Activated CD8-positive, alpha-beta memory T cell treated with anti-CD3 and anti-CD28 coated beads for 48 hours (primary cell): ENCODE results near the gene RASGRP3.
"Not testable (repeated sequence)": the region's sequence is repeated elsewhere in the genome, so short reads cannot be mapped to it uniquely, and the experiment has no call there.

ENCODE experiments used
- DNase-seq, 3 experiments: peaks; one replicate each; pipeline ENCODE4 v3.0.0-alpha.2; 2020; ENCODE audit warnings: low read depth in 2 of 3, low spot score in 2 of 3

The RASGRP3 gene

DNA sequence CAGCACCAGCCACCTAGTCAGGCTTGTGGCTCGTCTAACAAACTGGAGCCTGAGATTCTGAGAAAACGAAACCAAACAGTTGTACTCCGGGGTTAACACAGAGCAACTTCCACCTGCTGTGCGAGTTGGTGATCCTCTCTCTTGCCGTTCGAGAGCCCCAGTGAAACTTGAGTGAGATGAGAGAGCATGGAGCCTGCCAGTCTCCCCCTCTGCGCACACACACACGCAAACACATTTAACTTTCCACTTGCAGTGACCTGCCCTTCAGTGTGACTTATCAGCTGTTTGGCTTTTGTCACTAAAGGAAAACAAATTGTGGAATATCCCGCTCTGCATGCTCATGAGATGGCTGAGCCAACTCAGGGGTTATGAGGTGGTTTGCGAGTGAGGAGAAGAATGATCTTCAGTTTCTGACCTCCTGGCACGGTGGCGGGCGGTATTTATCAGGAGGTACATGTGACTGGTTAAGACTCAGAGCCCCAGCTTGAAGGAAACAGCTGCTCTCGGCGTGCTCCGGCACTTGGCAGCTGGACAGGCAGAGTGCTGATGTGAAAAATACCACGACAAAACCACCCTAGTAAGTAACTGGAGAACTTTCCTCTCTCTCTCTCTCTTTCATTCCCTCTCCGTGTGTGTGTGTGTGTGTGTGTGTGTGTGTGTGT lies at the start of gene RASGRP3:
Gene RASGRP3 (plus strand): TSS at position 519 of the 662 bp plus-strand sequence. CDS start 38,488 bp downstream, outside the sequence.
- peak; percentile 30 to 40 (median 32) for DNase-seq

DNA sequence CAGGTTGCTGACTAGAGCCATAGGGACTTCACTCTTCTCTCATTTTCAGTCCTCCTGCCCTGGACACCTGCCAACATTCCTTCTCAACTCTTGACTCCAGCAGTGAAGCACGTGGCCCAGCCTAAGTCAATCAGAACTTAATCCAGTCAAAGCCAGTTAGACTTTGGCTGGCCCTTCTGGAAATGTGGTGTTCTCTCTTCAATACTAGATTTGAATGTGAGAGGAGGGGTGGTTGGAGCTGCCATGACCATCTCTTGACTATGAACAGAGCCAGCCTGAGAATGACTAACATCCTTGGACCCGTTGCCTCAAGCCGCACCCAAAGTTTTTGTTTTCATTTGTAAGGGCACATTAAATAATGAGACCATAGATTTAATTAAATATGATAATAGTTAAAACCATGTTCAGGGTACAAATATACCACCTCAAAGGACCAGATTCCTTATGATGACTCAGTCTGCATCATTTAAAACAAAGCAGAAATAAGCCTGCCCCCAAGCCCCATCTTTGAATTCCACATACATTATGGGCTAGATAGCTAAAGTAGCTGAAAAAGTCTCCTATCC lies 49.7 kb upstream of the RASGRP3 start:
- no peak for DNase-seq

GRCh38 chr2:33430077-33430476 lies 46.4 kb upstream of the RASGRP3 start:
- DNase-seq, result no peak

DNA sequence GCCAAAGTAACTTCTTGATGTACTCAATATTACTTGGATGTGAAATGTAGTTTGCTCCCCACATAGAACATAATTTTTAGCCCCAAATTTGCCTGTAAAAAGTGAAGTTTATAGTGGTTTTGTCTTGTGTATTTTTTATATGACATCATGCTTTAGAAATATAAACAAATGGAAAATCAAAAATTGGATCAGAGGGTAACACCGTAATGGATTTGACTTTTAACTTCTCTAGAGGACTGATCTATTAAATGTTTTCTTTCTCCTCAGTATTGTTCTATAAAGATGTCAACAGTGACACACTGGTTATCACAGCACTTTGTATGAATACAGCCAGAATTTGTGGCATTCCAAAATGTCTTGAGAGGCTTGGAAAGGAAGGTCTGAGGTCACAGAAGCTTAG lies 45.6 kb upstream of the RASGRP3 start:
- no peak for DNase-seq

- no peak for DNase-seq
These were observed 43.6 kb upstream of the RASGRP3 start for GRCh38 chr2:33432871-33433270.

DNA sequence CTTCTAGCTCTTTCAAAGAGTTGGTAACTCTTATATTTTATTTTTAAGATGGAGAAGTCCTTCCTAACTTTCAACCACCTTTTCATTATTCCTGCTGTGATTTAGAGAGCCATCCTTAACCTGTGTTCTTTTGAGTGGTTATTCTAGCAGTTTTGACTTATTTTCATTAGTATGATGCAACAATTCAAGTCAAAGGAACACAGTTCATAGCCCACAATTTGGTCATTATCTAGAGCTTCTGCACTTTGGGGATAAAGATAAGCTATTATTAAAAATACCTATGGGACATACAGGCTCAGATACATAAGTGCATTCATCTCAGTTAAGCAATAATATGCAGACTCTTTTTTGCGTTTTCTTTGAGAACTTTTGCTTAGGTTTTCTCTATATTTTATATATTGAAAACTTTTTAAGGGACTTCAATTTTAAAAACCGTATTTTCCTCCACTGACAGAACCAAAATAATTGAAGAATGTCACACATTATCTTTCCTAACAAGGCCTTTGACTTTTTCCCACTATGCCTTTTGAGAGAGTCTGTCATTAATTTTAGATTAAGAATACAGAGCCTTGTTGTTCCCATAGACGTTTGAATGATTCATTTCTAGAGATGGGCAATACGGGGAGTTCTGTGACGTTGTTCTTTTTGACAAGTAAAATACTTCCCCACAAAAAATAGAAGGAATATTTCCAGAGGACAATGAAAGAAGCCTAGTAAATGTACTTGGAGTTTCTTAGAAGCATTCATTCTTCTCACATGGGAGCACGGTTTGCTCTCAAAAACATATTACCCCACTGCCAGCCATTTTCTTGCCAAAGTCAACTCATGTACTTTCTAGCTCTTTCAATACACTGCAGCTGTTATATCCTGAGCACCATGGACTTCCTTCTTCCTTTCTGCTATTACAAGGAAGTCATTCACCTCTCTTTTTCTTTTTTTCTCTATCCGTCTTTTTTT lies 42.9 kb upstream of the RASGRP3 start:
- DNase-seq, result no peak

GRCh38 chr2:33435518-33435917 lies 40.9 kb upstream of the RASGRP3 start:
- DNase-seq, result no peak

- DNase-seq, result no peak
These were observed 40.4 kb upstream of the RASGRP3 start for GRCh38 chr2:33436083-33436482.

- no peak for DNase-seq
These were observed 39.2 kb upstream of the RASGRP3 start for GRCh38 chr2:33437297-33437696.

- no peak for DNase-seq
These were observed 38.6 kb upstream of the RASGRP3 start for GRCh38 chr2:33437815-33438214.

DNA sequence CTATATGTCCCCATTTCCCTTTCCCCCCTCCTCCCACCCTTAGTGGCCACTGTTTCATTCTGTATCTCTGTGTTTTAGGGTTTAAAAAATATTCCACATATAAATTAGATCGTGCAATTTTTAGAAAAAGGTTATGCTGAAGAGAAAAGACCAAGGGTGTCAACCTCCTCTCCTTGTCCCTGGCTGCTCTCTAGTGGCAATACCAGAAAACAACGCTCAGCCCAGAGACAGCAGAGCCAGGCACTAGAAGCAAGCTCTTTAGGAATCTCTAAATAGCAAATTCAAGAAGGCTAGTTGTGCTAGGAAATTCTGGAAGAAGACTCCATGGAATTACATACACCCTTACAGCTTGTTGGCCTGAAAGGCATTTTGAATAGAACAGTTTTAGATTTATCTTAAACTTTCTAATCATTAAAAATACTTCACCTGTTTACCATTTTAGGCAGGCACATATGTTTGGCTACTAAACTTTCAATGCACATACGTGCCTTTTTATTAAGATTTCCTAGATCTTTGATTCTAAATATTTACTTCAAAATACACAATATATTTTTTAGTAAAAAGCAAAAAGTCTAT lies 35.1 kb upstream of the RASGRP3 start:
- DNase-seq, result peak in 1 of 3 experiments; percentile 5

DNA sequence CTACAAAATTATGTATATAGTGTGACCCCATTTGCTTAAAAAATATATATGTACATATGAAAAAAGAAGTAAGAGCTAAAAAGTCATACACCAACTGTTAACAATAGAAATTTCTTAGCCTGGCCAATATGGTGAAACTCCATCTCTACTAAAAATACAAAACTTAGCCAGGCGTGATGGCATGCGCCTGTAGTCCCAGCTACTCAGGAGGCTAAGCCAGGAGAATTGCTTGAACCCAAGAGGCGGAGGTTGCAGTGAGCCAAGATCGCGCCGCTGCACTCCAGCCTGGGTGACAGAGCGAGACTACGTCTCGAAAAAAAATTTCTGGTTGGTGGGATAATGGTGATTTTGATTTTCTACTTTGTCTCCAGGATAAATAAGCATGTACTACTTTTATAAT lies 34.4 kb upstream of the RASGRP3 start:
- not testable (repeated sequence) for DNase-seq

GRCh38 chr2:33442528-33443079 lies 33.8 kb upstream of the RASGRP3 start:
- no peak for DNase-seq

GRCh38 chr2:33443274-33443829 lies 33.1 kb upstream of the RASGRP3 start:
- DNase-seq, result no peak

- DNase-seq, result no peak
These were observed 31.5 kb upstream of the RASGRP3 start for GRCh38 chr2:33444967-33445366.

DNA sequence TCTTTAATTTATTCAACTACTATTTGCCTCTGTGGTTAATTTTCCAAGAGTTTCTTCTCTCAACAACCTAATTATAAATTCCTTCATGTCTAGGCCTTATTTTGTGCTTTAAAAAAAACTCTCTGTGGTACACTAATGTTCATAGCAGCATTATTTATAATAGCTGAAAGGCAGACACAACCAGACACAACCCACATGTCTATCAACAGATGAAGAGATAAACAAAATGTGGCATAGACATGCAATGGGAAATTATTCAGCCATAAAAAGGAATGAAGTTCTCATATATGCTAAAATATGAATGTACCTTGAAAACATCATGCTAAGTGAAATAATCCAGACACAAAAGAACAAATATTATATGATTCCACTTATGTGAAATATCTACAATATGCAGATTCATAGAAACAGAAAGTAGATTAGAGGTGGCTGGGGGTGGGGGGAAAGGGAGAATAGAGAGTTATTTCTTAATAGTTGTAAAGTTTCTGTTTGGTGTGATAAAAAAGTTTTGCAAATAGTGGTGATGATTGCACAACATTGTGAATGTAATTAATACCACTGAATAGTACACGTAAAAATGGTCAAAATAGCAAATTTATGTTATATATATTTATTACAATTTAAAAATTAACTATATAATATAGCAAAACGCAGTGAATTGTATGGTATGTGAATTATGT lies 28.1 kb upstream of the RASGRP3 start:
- DNase-seq, result no peak

GRCh38 chr2:33451214-33451613 lies 25.2 kb upstream of the RASGRP3 start:
- no peak for DNase-seq

GRCh38 chr2:33451825-33452224 lies 24.6 kb upstream of the RASGRP3 start:
- no peak for DNase-seq

DNA sequence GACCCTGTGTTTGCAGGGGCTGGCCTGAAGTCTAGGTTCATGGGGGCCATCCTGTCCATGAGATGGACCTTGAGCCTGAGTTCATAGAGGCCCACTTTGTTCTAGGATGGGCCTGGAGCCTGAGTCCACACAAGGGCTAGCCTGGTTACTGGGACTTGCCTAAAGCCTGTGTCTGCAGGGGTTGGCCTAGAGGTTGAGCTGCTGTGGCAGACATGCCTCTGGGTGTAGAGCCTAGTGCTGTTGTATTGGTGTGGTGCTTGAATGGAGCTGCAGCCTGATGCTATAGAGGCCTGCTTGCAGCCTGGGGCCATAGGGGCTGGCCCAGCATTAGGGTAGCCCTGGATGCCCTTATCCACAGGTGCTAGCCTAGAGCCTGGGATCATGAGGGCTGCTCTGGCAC lies 23.9 kb upstream of the RASGRP3 start:
- DNase-seq, result no peak

DNA sequence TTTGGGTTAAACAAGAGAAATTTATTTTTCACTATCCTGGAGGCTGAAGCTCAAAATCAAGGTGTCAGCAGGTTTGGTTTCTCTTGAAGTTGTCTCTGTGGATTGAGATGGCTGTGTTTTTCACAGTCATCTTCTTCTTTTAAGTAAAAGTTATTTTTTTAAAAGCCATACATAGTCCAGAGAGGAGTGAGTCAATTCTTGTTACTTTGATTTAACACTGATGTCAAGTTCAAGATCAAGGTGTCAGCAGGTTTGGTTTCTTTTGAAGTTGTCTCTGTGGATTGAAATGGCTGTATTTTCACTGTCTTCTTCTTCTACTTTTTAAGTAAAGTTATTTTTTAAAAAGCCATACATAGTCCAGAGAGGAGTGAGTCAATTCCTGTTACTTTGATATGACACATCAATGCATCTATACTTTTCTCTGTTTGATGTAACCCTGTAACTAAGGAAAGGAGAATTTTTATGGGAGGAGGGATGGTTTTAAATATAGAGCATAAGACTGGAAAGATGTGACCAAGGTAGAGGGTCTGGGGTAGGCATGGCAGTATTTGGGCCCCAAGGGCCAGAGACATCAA lies 22.5 kb upstream of the RASGRP3 start:
- DNase-seq, result no peak
